GM18951 (cell line): Measurements from ENCODE around the gene HOXC4.
A peak's percentile ranks its signal among the peaks of the same experiment; 100 is the strongest.

ENCODE experiments used
- POLR2A ChIP-seq: IDR thresholded peaks from 4 replicates; pipeline ENCODE4 v1.6.1; 2011; ENCODE audit warnings: mild to moderate bottlenecking; ENCODE audit not compliant: insufficient read length, insufficient read depth; ENCODE audit errors: extremely low read depth
- in situ Hi-C: fragments of 300-500 bp; cut with MboI; formaldehyde crosslinking; loops from one replicate; pipeline ENCODE4 v1.12.0; 2022; ENCODE audit warnings: low sequenced_read_pairs, mixed read lengths, inconsistent platforms; ENCODE audit not compliant: unreplicated experiment

The HOXC4 gene

DNA sequence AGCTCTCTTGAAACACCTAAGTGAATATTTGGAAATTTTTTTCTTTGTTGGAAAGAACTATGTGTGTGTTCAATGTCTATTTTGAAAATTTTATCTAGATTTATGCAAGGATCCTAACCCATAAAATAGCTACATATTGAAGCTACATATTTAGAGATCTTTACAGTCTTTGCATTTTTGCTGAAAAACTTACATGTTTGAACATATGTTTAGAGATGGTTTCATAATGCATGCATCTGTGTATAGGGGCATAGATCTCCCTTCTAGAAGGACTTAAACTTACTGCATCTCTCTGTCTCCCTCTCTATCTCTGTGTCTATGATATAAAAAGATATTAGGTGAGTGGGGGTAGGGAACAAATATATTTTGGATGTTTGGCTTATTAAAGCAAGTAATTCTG, 8.2 kb upstream of the HOXC4 start:
- in situ Hi-C loops: no loop called here
- no peak for TF ChIP-seq POLR2A

DNA sequence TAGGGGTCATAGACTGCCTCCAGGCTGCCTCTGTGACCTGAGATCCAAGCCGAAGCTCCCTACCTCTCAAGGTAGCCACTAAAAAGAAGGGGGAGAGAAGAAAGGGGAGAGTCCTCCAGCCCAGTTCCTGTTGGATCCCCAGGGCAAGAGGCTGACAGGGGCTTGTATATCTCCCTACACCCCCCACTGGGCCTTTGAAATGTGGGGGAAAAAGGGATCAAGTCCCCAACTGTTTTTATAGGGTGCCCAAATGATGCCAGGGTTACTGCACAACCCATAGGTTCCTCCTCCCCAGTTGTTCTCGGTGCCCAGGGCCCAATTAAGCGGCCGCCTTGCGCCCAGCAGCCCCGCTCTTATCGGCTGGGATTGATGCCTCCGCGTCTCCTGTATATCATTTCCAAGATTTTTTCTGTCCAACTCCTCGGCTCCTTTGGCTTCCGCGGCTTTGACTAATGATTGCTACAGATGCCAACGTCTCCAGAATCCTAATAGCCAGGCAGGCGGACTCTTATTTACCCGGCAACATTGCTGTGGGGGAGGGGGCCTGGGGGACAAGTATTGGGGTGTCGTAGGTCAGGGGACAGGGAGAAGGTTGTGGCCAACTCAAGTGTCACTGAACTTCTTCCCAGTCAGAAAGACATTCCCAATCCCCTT, 7.6 kb upstream of the HOXC4 start:
- no peak for TF ChIP-seq POLR2A
- in situ Hi-C loops: no loop called here

DNA sequence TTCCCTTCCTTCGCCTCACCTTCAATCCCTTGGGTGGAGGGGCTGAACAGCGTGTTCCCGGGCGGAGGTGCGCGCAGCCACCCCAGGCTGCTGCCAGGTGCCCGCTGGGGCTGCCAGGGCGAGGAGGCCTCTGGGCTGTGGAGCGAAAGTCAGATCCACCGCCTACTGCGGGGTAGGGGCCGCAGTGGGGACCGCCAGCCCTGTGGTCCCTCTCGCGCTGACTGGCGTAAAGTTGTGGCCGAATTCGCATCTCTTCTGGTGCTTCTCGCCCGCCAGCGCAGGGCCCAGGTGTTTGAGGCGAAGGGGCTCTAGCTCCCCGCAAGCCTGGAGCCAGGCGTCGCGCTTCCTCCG, 6.9 kb upstream of the HOXC4 start:
- TF ChIP-seq POLR2A: no peak
- in situ Hi-C loops: no loop called here

DNA sequence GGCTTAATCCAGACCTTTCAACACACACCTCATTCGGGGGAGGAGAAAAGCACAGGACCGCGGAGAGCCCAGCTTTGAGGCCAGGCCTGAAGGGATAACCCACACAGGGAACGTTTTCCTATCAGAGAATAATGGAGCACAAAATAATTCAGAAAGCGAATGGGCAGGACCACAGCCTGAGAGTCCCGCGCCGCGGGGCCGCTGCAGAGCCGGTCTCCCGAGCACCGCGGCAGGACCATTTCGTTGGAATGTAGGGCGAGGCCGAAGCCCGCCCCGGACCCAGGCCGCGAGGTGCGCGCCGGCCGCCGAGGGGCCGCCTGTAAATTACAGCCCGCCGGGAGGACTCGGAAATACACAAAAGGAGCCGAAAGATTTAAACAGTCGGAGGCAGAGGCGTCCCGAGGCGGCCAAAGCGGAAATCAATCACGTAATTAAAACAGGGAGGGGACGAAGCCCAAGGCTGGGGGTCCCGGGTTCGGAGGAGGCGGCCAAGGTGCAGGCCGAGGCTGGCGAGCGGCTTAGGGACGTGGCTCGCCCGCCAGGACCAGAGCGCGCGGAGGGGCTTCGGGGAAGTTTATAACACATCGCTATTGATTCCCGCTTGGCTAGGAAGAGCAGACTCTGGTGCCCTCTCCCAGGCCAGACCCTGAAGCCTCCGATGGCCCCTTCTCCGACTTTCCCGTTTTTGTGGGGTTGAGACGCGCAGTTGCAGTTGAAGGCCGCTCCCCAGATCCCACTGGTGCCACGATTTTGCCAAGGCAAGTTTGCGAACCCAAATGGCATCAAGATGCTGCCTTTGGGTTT, 6.3 kb upstream of the HOXC4 start:
- in situ Hi-C loops: no loop called here
- no peak for TF ChIP-seq POLR2A

DNA sequence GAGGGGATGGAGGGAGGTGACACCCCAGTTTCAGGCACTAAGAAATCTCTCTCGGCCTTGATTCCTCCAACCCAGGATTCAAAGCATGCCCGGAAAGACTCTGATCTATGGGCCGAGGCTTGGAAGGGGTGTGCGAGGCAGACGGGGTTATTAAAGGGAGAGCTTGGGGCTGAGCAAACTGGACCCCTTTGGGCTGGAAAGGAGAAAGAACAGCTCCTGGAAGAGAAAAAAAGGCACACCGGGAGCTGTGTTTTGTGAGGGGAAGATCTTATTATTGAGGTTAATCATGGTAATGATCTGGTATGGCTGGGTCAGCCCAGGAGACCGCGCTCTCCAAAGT, 5.7 kb upstream of the HOXC4 start:
- TF ChIP-seq POLR2A: no peak
- in situ Hi-C loops: no loop called here

DNA sequence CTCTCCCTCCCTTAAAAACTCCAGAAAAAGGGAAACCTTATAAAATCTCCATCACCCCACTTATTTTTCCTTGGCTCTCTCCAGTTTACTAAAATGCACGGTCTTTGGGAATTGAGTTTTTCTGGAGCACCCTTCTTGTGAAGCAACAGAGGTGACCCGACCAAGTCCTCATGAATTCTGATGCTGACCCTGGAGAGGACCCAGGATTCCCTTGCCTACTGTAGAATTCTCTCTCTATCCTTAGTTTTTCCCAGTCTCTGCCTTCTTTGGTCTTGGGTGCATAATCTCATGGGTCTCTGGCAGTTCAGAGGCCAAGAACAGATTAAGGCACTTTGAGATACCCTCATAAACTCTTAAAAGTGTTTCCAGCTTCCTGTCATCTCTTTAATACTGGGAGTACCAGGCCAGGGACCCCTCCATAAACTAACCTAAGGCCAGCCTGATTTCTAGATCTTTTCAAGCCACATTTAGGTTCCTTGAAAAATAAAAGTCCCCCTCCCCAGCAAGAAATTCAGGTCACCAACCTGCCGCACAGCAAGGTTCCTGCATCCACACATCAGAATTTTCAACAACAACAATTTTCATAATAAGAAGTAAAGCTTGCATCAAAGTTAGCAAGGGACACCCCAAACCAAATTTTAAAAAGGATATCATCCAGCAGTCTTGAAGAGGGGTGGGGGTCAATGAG, 5.1 kb upstream of the HOXC4 start:
- in situ Hi-C loops: no loop called here
- no peak for TF ChIP-seq POLR2A

DNA sequence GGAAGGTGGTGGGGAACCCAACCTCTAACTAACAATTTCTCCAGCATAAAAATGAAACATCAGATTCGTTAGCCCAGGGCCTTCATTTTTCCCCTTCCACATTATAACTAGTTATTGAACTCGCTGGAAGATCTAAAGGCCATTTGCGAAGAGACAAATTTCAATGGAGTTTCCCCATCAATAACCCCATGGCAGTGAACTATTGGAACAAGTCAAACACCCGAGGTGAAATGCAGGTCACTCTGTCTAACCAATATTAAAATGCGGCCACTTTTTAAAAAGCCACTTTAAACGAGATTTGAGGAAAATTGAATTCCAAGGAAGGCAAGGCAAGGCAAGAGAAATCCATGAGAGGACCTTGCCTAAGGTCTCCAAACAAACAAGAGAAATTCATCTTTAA, 4.5 kb upstream of the HOXC4 start:
- in situ Hi-C loops: no loop called here
- TF ChIP-seq POLR2A: no peak

DNA sequence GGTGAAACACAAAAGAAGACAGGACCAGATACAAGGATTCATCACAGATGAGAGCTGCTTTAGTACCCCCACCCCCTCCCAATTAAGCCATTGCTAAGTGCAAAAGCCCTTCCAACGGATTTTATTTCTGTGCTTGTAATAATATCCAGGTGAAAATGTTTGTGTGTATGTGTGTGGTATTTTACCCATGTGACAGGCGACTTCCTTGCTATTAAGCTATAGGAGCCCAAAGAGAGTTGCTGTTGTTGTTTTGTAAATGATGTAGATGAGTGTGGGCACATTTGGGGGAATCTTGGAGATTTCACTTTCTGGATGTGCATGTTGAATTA, 3.2 kb upstream of the HOXC4 start:
- in situ Hi-C loops: no loop called here
- no peak for TF ChIP-seq POLR2A

DNA sequence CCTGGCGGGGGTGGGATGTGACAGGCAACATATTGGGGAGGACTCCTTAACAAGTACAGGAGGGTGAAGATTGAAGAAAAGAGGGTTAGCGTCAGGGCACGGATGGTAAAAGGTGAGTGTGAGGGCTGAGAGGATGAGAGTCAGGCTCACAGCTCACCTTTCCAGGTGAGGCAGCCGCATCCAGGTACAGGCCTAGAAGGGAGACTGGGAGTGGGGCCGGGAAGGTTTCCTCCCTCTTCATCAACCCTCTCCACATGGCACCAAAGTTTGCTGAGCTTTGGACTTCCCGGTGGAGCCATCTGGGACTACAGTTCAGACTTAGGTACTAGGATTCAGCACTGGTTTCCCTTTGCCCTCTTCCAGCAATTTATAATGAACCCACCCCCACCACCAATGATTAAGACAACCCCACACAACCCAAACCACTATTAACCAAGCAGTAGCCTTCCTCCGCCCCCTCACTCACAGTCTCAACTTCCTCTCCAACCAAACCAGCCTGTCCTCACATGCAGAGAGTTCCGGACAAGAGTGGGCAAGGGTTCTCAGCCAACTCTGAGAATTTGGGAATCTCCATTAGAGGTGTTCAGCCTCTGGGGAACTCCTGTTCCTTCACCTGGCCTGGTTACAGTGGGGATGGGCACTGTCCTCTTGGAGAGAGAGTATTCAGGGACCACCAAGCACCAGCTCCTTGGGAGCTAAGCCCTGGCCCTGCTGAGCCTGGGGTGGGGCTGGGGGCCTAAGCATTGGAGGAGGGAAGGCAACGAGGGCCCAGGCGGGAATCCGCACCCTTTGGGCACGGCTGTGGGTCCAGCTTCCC, 2.4 kb upstream of the HOXC4 start:
- TF ChIP-seq POLR2A: no peak
- in situ Hi-C loops: no loop called here

DNA sequence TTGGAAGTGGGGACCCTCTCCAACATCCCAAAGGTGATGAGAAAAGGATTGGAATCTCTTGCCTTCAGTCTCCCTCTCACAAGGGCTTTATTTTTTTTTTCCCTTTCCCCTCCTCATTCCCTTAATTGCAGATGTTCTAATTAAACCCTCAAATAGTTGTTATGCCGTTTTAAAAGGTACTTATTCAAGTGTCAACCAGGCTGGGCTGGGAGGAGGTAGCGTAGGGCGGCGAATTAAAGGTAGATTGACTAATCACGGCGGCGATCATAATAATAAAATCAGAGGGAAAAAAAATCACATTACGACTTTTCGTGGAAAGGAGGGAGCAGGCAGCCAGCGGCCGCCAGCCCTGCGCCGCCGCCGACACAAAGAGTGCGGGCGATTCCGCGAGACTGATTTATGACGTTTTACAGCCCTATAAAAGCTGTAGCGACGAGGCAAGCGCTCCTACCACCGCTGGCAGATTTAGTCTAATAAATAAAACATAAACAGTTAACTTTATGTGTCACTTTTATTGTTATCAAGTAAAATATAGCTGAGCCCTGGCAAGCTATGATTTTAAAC, 1.7 kb upstream of the HOXC4 start:
- in situ Hi-C loops: no loop called here

DNA sequence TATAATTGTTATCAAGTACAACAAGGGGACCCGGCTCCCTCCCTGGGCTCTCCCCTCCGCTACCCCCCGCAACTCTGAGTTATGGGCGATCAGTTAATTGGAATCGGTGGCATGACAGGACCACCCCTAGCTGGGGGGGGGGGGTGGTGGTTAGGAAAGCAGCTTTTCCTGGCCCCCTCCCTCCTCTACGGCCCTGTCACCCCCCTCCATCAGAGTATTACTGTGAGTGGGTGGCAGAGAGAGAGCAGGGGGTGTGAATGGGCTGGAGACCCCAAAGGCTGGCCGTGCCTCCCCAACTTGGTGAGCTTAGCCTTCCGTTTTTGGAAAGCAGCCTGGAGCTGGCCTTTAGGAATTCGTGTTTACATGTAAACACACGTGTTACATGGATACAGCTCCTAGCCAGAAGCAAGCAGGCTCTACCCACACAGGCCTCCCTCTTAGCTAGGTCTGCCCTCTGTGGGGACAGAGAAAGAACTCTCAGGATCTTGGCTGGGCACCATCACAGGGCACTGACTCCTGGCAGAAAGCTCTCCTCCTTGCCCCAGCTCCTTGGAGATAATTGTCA, 1.1 kb upstream of the HOXC4 start:
- in situ Hi-C loops: no loop called here
- TF ChIP-seq POLR2A: no peak

More for the DNA sequence above, 1.7 kb upstream of the HOXC4 start:
- TF ChIP-seq POLR2A: no peak

DNA sequence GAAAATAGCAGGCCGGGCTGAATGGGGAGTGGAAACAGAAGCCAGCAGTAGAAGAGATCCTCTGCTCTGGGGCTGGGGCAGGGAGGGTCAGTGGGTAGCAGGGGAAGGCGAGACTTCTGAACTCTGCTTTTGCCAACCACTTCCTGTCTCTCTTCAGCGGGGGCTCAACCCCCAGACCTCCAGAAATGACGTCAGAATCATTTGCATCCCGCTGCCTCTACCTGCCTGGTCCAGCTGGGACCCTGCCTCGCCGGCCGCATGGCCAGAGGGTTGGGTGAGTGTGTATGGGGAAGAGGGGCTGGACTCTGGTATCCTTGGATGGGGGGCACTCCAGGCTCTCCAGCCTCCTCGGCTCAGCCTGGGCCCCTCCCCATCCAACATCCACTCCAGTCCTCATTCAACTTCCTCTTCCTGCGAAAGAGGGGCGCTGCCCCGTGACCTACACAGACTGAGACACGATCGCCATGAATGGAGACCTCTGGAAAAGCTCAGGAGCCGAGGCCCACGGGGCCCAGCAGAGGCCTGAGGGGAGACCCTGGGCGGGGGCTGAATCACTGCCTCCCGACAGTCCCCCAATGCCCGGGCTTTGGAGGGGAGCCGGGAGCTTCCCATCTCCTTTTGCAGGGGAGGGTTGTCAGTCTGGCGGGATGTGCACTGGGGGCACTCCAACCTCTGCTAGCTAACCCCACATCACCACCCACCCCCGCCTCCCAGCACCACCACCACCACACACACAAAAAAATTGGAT, 458 bp upstream of the HOXC4 start:
- TF ChIP-seq POLR2A: peak; percentile 85
- in situ Hi-C loops: no loop called here
